HG02571 (cell line): ENCODE measurements around the gene BAHCC1.
"Not testable (repeated sequence)": the region's sequence is repeated elsewhere in the genome, so short reads cannot be mapped to it uniquely, and the experiment has no call there.

Experiments used
- ATAC-seq: cut with Tn5 transposase; IDR thresholded peaks from one replicate; pipeline ENCODE4 v1.9.1; 2021; ENCODE audit warnings: mild to moderate bottlenecking, moderate library complexity; ENCODE audit not compliant: unreplicated experiment

BAHCC1 gene

DNA sequence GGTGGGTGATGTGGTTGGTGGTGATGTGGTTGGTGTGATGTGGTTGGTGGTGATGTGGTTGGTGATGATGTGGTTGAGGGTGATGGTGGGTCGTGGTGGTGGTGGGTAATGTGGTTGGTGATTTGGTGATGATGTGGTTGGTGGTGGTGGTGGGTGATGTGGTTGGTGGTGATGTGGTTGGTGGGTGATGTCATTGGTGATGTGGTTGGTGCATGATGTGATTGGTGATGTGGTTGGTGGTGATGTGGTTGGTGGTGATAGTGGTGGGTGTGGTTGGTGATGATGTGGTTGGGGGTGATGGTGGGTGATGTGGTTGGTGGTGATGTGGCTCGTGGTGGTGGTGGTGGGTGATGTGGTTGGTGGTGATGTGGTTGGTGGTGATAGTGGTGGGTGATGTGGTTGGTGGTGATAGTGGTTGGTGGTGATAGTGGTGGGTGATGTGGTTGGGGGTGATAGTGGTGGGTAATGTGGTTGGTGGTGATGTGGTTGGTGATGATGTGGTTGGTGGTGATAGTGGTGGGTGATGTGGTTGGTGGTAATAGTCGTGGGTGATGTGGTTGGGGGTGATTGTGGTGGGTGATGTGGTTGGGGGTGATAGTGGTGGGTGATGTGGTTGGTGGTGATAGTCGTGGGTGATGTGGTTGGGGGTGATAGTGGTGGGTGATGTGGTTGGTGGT lies 30.6 kb downstream of the BAHCC1 start:
- ATAC-seq = not testable (repeated sequence)

- ATAC-seq = no peak
Measured at GRCh38 chr17:81426393-81427172, 31.3 kb downstream of the BAHCC1 start.

- ATAC-seq = no peak
Measured at GRCh38 chr17:81427173-81428120, 32.2 kb downstream of the BAHCC1 start.

- no peak for ATAC-seq
Measured at GRCh38 chr17:81428121-81428515, 32.9 kb downstream of the BAHCC1 start.

- no peak for ATAC-seq
Measured at GRCh38 chr17:81428516-81428915, 33.3 kb downstream of the BAHCC1 start.

DNA sequence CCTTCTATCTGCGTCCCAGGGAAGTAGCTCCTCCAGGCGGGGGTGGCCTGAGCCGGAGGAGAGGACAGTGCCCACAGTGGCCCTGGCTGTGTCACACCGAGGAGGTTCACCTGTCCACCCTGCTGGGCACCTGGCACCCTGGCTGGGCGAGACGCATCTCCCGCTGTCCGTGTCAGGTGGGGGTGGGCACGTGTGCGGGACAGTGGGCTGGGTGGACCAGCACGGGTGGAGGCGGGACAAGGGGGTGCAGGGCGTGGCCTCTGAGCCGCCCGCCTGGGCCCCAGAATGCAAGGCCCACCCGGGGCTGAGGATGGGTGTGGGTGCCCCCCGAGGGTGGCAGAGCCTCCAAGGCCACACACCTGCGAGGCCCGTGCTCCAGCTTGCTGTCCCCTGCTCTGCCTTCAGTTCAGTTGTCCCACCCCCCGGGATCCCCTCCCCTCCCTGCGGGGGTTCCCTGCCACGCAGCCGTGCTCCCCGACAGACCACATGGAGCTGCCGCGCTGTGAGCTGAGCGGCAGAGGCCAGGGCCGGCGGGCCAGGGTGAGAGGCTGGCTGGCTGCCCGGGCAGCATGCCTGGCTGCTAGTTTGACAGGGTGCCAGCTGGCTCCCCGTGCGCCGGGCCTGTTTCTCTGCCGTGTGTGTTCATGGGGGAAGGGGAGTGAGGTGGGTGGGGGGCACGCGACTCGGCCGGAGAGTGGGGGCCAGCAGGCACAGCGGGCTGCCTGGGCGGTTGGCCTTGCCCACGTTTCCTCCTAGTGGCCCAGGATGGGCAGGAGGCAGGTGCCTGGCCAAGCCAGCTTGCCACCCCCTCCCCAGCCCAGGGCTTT lies 33.9 kb downstream of the BAHCC1 start:
- no peak for ATAC-seq

DNA sequence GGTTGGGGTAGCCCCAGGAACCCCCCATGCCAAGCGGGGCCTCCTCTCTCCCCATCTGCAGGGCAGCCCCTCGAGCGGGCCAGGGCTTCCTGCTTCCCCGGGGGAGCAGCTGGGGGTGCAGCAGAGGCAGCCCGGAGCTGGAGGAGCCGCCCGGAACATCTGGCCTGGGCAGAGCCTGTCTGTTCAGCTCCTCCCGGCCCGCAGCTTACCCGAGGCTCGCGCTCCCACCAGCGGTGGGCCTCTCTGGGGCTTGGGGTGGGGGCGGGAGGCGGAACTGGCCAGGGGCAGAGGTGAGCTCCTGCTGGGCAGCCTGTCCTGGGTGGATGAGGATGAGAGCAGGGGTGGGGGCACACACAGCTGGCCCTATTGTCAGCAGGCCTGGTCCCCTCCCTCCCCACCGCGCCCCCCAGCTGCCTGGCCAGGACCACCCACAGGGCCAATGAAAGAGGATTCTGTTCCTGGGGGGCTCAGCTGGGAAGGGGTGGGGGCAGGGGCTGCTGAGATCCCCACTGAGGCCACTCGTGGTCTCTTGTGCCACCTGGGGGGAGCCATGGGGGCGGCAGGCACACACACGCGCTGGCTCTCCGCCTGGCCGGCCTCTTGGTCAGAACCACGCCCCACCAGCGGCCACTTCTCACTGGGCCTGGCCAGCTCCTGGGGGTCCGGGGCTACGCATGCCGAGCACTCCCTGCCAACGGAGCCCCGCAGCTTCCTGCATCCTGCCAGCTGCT lies 34.7 kb downstream of the BAHCC1 start:
- no peak for ATAC-seq

GRCh38 chr17:81431545-81432482 lies 36.6 kb downstream of the BAHCC1 start:
- no peak for ATAC-seq

DNA sequence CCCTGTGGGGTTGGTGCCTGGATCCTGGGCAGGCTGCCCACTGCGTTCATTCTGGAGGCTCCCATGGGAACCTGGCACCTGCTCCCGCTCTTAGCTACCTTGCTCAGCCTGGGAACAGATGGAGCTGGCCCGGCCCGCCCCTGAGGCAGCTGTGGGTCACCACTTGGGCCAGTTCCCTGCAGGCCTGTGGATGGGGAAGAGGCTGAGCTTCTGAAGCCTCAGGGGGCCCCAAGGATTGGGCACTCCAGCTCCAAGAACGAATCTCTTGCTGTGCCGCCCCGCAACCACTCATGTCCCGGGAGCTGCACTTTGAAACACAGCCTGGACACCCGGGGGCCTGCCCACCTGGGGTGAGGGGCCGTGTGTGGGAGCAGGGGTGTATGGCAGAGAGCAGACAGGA lies 37.7 kb downstream of the BAHCC1 start:
- no peak for ATAC-seq

DNA sequence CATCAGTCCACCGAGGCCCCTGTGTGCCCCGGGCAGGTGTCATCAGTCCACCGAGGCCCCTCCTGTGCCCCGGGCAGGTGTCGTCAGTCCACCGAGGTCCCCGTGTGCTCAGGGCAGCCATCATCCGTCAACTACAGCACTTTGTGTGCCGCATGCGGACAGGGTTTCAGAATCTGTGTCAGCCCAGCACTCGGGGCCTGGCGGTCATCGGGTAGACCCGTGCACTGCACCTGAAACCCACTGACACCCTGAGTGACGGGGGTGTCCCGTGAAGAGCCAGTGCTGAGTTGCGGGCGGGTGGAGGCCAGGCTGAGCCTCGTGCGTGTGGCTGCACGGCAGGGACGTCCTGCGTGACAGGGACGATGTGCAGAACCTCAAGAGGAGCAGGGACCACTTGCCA lies 38.4 kb downstream of the BAHCC1 start:
- ATAC-seq = no peak

DNA sequence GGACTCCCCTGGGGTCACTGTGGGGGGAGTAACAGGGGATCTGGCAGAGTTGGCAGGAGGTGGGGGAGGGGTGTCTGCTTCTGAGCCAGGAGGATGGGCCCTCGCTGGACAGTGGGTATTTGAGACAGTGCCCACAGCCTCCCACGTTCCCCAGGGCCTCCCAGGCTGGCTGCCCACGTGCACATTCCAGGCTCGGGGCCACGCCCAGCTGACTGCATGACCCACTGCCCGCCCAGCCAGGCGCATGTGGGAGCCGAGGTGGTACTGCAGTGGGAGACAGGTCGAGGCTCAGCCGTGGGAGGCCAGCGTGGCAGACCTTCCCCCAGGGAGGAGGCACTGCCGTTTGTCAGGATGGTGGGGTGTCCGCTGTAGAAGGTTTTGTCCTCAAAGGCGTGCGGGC lies 38.8 kb downstream of the BAHCC1 start:
- no peak for ATAC-seq

DNA sequence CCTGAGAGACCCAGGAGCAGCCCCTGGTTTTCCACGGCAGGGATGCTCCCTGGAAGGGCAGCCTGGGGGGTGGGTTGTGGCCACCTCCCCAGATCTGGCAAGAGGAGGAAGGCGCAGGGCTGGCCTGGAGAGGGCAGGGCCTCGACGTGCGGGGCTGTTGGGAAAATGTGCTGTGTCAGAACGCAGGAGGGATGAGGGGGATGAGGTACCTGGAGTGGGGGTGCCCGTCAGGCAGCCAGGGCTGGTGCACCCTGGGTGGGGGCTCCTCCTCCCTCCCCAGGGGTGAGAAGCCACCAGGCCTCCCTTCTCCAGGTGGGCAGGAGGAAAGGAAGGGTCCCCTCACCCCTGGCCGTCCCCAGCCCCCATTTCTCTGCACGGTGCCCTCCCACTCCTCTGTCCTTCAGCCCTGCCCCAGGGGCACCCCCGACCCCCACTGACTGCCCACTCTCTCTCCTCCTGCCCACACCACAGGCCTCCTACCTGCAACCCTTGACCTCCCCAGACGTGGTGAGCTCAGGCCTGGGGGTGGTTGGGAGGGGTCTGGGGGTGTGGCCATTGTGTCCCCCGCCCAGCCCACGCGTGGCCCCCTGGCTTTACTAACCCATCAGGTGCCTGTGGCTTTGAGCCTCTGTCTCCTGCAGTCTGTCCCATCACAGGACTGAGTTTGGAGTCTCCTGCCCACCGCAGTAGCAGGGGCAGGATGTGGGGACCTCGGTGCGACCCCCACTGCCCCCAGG lies 39.6 kb downstream of the BAHCC1 start:
- no peak for ATAC-seq

DNA sequence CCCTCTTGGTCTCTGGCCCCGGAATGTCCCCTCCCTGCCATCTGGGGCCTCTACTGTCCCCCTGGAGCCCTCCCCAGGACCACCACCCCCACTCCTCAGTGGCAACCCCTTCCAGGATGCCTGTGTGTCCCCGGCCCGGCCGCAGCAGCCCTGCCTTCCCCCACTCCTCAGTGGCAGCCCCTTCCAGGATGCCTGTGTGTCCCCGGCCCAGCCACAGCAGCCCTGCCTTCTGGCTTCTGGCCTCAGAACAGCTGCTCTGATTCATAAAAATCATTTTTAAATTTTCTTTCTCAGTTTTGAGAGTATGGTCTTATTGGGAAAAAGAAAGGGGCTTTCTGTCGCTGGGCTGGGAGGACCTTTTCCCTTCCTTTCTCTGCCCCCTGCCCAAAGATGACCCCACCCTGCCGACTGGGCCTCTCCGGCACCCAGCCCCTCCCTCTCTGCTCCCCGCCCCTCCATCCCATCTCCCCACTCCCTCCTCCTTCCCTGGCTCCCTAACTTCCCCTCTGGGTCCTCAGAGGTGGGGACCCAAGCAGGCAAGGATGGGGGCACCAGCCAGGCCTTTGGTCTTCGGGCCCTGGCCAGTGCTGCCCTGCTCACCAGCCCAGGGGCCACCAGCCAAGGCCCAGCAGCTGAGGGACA lies 40.5 kb downstream of the BAHCC1 start:
- ATAC-seq = no peak

DNA sequence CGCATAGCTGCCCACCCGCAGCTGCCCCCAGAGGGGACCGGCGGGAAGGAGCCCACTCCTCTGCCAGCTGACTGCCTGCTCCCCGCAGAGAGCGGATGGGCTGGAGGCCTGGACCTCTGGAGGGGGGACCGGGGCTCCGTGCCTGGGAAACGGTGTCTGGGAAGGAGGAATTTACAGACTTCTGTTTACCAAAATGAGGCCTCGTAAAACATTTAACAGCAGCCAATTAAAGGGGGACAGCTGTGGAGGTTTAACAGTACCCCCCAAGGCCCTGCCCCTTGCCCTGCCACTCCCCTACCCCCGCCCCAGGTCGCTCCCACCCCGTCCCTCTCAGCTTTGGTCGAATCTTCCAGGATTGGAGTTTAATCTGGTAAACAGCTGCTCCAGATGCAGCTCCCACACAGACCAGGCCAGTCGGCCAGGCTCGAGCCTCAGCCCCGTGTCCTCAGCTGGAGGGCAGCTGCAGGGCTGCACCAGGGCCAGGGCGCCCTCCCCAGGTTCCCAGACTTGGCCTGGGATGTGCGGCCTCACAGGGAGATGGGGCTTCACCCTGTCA lies 41.1 kb downstream of the BAHCC1 start:
- no peak for ATAC-seq

DNA sequence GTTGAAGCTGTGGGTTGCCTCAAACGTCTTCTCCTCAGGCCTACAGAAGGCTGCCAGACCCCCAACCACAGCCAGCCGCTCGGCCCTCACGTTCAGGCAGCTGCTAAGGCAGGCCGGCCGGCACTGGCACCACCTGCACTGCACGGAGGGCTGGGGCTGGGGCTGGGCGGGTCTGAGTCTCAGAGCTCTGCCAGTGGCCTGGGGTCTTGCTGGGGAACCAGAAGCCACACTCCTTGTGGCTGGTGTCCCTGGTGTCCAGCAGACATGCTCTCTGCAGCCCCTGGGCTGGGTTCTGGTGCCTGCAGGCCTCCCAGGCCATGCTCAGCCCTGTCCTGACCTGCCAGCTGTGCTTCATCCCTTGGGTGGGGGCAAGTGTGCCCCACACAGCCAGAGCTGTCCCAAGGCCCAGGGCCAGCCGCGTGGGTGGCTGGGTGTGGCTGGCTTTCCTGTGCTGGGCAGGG lies 42.0 kb downstream of the BAHCC1 start:
- no peak for ATAC-seq

DNA sequence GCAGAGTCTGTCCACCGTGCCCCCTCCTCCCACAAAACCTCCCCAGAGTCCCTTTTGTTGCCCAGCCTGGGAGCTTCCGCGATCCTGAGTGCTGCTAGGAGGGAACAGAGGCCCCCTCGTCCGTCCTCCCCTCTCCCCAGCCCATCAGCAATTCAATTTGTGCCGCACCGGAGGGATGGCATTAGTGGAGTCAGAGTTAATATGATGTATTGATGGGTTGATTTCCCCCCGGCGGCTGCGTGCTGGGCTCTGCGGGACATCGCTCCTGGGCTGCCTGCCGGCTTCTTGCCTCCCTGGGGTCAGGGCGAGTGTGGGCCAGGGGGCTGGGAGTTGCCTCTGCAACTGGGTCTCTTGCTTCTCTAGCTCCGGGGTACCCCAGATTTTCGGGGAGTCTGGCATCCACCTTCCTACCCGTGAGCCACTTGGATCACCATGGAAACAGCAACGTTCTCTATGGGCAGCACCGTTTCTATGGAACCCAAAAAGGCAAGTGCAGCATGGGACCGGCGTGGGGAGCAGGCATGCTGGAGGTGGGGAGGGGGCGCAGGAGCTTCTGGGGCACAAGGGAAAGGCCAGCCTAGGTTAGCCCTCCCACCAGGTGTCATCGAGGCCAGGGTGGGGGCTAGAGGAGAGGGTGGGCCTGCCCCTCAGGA lies 42.9 kb downstream of the BAHCC1 start:
- no peak for ATAC-seq

- ATAC-seq = no peak
Measured at GRCh38 chr17:81438688-81439087, 43.4 kb downstream of the BAHCC1 start.
